Fibroblast of lung (primary cell): Measurements from ENCODE around the gene EIF2AK2. TPM values are rescaled to one million over a fixed set of nuclear protein-coding genes. Genes with fewer than 3 reads are reported as not detected.

Source experiments
- DNase-seq, 2 donors: peaks; one replicate each; pipeline versions ENCODE4 v3.0.0 to v3.0.0-alpha.2; 2010; ENCODE audit warnings: low read depth in 2 of 2
- H2AFZ ChIP-seq: 2 replicates; pipeline ENCODE4 v1.5.1; 2012; ENCODE audit warnings: low read length, control low read depth, inconsistent platforms
- H3K27ac ChIP-seq: 2 replicates; pipeline ENCODE4 v1.5.1; 2011; ENCODE audit warnings: low read length, control low read depth; ENCODE audit not compliant: insufficient read depth
- H3K27me3 ChIP-seq: 2 replicates; pipeline ENCODE4 v1.5.1; 2011; ENCODE audit warnings: mild to moderate bottlenecking, low read length; ENCODE audit not compliant: control insufficient read depth, insufficient read depth
- H3K36me3 ChIP-seq: 2 replicates; pipeline ENCODE4 v1.5.1; 2011; ENCODE audit warnings: low read length; ENCODE audit not compliant: control insufficient read depth, insufficient read depth
- H3K4me1 ChIP-seq: 2 replicates; pipeline ENCODE4 v1.5.1; 2011; ENCODE audit warnings: low read length; ENCODE audit not compliant: control insufficient read depth, insufficient read depth; ENCODE audit errors: extremely low read depth
- H3K4me2 ChIP-seq: 2 replicates; pipeline ENCODE4 v1.5.1; 2011; ENCODE audit warnings: low read length, control low read depth; ENCODE audit not compliant: insufficient read depth; ENCODE audit errors: extremely low read depth
- H3K4me3 ChIP-seq, 4 experiments: fragments of 200-600 bp in 1 of 4; sonication (generic) in 1 of 4; replicated peaks in 1 of 4; 2 replicates each; pipeline ENCODE4 v1.5.1; 2011 to 2016; ENCODE audit warnings: low read length in 4 of 4, low read depth in 3 of 4, mild to moderate bottlenecking in 3 of 4, control low read depth in 2 of 4, inconsistent platforms in 1 of 4, mixed read lengths in 1 of 4; ENCODE audit not compliant: insufficient read depth in 1 of 4; ENCODE audit errors: control extremely low read depth in 1 of 4
- H3K79me2 ChIP-seq: 2 replicates; pipeline ENCODE4 v1.5.1; 2012; ENCODE audit warnings: mild to moderate bottlenecking, low read length, inconsistent platforms; ENCODE audit not compliant: control insufficient read depth, insufficient read depth
- H3K9ac ChIP-seq: 2 replicates; pipeline ENCODE4 v1.5.1; 2011; ENCODE audit warnings: mild to moderate bottlenecking, low read length, control low read depth; ENCODE audit not compliant: insufficient read depth
- H3K9me3 ChIP-seq: 2 replicates; pipeline ENCODE4 v1.5.1; 2012; ENCODE audit warnings: low read depth, low read length; ENCODE audit not compliant: control insufficient read depth, insufficient read depth
- H4K20me1 ChIP-seq: 2 replicates; pipeline ENCODE4 v1.5.1; 2011; ENCODE audit warnings: low read length; ENCODE audit not compliant: control insufficient read depth, insufficient read depth; ENCODE audit errors: extremely low read depth
- EZH2 ChIP-seq: IDR thresholded peaks from 2 replicates; pipeline ENCODE4 v1.5.1; 2012; ENCODE audit warnings: low read length, control low read depth, mild to moderate bottlenecking; ENCODE audit errors: missing control alignments
- polyA plus RNA-seq, 2 donors: library from polyadenylated mRNA; depleted of rRNA in 1 of 2; stranded (reverse) in 1 of 2; unstranded in 1 of 2; fragments of >200 nt; gene quantifications; 2 replicates each; pipeline ENCODE4 v1.2.1, GENCODE V29; 2011 to 2012; ENCODE audit warnings: missing spikeins in 1 of 2
- total RNA-seq: library from RNA; depleted of rRNA; stranded (reverse); fragments of >200 nt; gene quantifications from 2 replicates; pipeline ENCODE4 v1.2.1, GENCODE V29; 2014
- TF ChIP-seq, protein P1 (sequence below), 2 donors: IDR thresholded peaks in 1 of 2; conservative IDR thresholded peaks in 1 of 2; 1 replicate in 1 of 2; 2 replicates in 1 of 2; pipeline ENCODE4 v1.5.1; 2011 to 2012; ENCODE audit warnings: low read length in 2 of 2, control low read depth in 1 of 2, inconsistent platforms in 1 of 2, low read depth in 1 of 2, mild to moderate bottlenecking in 1 of 2

EIF2AK2 gene
- total and polyA plus RNA-seq, 2 donors (not counting 1 experiment from before 2014, with no cell fraction given), result 32.0 to 39.9 TPM

DNA sequence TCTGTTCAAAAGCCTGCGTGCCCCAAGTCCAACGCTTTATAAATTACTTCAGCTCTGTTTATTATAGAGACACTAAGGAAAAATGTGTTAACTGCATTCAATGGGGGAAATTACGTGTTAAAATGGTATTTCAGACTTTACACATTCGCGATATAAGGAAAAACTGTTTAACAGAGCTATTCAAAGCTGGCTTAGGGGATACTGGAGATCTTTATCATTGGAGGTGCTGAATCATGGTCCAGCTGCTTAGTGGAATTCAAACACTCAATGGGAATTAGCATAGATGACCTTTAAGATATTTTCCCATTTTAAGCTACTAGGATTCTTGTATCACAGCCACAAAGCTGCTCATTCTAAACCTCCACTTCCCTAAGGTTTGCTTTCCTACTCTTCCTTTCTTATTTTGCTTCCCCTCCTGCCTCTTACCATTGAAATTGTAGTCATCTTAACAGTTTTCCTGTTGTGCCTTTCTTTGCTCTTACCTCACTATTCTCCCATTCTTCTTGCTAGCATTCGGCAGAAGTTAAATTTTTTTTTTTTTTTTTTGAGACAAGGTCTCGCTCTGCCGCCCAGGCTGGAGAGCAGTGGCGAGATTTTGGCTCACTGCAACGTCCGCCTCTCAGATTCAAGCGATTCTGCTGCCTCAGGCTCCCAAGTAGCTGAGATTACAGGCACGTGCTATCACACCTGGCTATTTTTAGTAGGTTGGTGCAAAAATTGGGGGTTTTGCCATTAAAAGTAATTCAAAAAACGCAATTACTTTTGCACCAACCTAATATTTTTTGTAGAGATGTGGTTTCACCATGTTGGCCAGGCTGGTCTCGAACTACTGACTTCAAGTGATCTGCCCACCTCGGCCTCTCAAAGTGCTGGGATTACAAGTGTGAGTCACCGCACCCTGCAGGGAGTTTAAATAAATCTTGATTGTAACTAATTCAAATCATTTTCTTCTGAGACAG is 25.2 kb upstream of the EIF2AK2 start:
- Histone ChIP-seq H3K9me3 (no peaks in the 10 kb centered on the region), H3K4me2 (peak overlapping the region; percentile 58), H3K4me3 (no peak overlapping the region), H4K20me1 (no peaks in the 10 kb centered on the region), H3K27ac (no peak overlapping the region), H3K79me2 (no peaks in the 10 kb centered on the region), H3K4me1 (peaks cover 2% of the 10 kb centered on the region), H2AFZ (no peak overlapping the region), H3K36me3 (no peaks in the 10 kb centered on the region), H3K9ac (no peak overlapping the region), H3K27me3 (no peaks in the 10 kb centered on the region)
- DNase-seq, result peak; percentile 34 to 93
- TF ChIP-seq, protein P1, sequence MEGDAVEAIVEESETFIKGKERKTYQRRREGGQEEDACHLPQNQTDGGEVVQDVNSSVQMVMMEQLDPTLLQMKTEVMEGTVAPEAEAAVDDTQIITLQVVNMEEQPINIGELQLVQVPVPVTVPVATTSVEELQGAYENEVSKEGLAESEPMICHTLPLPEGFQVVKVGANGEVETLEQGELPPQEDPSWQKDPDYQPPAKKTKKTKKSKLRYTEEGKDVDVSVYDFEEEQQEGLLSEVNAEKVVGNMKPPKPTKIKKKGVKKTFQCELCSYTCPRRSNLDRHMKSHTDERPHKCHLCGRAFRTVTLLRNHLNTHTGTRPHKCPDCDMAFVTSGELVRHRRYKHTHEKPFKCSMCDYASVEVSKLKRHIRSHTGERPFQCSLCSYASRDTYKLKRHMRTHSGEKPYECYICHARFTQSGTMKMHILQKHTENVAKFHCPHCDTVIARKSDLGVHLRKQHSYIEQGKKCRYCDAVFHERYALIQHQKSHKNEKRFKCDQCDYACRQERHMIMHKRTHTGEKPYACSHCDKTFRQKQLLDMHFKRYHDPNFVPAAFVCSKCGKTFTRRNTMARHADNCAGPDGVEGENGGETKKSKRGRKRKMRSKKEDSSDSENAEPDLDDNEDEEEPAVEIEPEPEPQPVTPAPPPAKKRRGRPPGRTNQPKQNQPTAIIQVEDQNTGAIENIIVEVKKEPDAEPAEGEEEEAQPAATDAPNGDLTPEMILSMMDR (conservative IDR thresholded peaks at IDR 0.05 in 1 of 2, IDR thresholded peaks at IDR 0.05 in 1 of 2; ENCODE audit: low read depth in 1 of 2, low read length in 2 of 2), result no peak
- TF ChIP-seq EZH2, result no peak

DNA sequence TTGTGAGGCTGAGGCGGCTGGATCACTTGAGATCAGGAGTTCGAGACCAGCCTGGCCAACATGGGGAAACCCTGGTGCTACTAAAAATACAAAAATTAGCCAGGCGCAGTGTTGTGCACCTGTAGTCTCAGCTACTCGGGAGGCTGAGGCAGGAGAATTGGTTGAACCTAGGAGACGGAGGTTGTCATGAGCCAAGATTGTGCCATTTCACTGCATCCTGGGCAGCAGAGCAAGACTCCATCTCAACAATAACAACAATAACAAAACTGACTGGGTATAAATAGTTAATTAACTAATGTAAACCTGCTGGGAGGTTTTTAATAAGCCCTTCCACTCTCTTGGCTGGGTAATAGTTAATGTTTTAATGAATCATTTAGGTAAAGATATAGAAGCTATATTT is 23.9 kb upstream of the EIF2AK2 start:
- Histone ChIP-seq H3K36me3 (no peaks in the 10 kb centered on the region), H2AFZ (no peak overlapping the region), H3K4me1 (peaks cover 2% of the 10 kb centered on the region), H3K4me3 (no peak overlapping the region), H3K9me3 (no peaks in the 10 kb centered on the region), H3K9ac (no peak overlapping the region), H4K20me1 (no peaks in the 10 kb centered on the region), H3K27ac (no peak overlapping the region), H3K79me2 (no peaks in the 10 kb centered on the region), H3K27me3 (no peaks in the 10 kb centered on the region), H3K4me2 (no peak overlapping the region)
- no peak for TF ChIP-seq EZH2
- TF ChIP-seq, protein P1 (conservative IDR thresholded peaks at IDR 0.05 in 1 of 2, IDR thresholded peaks at IDR 0.05 in 1 of 2; ENCODE audit: low read depth in 1 of 2, low read length in 2 of 2), result no peak
- no peak for DNase-seq

DNA sequence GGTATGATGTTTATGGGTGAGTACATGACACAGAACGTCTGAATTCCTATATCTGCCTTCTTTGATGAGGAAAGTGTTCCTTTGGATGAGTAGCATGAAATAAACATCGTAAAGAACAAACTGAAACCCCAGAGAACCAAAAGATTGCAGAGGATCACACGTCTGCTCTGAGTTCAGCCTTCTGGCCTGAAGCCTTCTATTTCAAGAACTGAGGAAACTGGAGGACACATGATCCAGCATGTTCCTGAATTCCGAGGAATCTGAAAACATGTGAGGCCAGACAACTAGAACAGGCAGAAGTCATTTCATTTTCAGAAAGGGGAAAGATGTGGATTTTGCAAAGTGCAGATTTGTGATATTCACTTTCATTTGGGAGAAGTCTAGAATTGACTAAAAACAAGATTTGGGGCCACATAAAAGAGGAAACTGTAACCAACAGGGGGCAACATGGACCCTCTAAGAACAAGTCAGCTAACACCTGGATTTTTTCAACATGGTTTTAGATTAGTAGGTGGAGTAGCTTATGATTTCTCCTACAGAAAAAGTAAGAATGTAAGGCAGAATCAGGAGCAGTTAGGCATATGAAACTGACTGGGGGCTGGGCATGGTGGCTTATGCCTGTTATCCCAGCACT is 23.3 kb upstream of the EIF2AK2 start:
- no peak overlapping the region for H3K4me2 ChIP-seq
- no peak overlapping the region for H2AFZ ChIP-seq
- H3K27ac ChIP-seq, result no peak overlapping the region
- no peaks in the 10 kb centered on the region for H3K27me3 ChIP-seq
- no peak overlapping the region for H3K9ac ChIP-seq
- TF ChIP-seq, protein P1 (conservative IDR thresholded peaks at IDR 0.05 in 1 of 2, IDR thresholded peaks at IDR 0.05 in 1 of 2; ENCODE audit: low read depth in 1 of 2, low read length in 2 of 2), result no peak
- TF ChIP-seq EZH2, result no peak
- DNase-seq, result no peak
- H3K9me3 ChIP-seq, result no peaks in the 10 kb centered on the region
- H4K20me1 ChIP-seq, result no peaks in the 10 kb centered on the region
- H3K36me3 ChIP-seq, result no peaks in the 10 kb centered on the region
- H3K4me3 ChIP-seq, result no peak overlapping the region
- H3K79me2 ChIP-seq, result no peaks in the 10 kb centered on the region
- peaks cover 2% of the 10 kb centered on the region for H3K4me1 ChIP-seq
